Endothelial cell of hepatic sinusoid (primary cell): ENCODE data around the gene IGF2BP1.

ENCODE experiments used
- in situ Hi-C: cut with HindIII; loops from 2 replicates; pipeline ENCODE4 v1.10.0; 2017; ENCODE audit warnings: low sequenced_read_pairs

Gene IGF2BP1

GRCh38 chr17:48997103-48997826 lies at the start of gene IGF2BP1:
Gene IGF2BP1, plus strand, starts transcription at chr17:48997385. Its CDS starts 361 bp downstream, at chr17:48997746.
- in situ Hi-C loops = no loop called here

GRCh38 chr17:48951572-48951971 lies 45.6 kb upstream of the IGF2BP1 start:
- in situ Hi-C loops = no loop called here

- in situ Hi-C loops = no loop called here
Measured at GRCh38 chr17:48952904-48953303, 44.3 kb upstream of the IGF2BP1 start.

GRCh38 chr17:48954300-48954755 lies 42.9 kb upstream of the IGF2BP1 start:
- in situ Hi-C loops = no loop called here

DNA sequence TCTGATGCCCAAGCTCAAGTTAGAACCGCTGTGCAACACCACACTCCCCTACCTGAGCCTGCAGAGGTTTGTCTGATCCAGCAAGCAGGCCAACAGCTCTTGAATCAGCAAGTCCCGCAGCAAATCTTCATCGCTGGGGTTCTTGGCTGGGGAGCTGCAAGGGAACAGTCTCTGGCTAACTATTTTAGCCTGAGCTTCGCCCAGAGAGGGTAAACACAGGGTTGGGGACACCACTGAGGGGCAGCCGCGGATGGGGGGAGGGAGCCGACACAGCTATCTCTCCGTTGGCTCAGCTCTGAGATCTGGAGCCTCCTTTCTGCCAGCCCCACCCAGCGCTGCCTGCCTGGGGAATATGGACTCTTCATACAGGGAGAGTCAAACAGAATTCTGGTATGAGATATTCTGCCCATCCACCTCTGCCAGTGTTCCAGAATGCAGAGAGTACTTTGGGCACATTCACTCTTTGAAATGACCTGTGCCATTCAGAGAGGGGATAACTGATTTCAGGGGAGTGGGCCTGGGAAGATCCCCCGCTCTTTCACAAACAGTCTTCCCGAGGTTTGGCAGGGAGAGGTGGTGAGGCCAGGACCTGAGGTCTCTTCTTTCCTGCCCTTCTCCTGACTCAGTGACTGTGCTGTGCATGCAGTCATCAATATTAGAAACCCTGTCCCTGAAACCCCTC lies 36.2 kb upstream of the IGF2BP1 start:
- in situ Hi-C loops = loop anchor here (5.0 kb wide), 1 partner anchor 66 kb away; no protein-coding TSS in a partner anchor

DNA sequence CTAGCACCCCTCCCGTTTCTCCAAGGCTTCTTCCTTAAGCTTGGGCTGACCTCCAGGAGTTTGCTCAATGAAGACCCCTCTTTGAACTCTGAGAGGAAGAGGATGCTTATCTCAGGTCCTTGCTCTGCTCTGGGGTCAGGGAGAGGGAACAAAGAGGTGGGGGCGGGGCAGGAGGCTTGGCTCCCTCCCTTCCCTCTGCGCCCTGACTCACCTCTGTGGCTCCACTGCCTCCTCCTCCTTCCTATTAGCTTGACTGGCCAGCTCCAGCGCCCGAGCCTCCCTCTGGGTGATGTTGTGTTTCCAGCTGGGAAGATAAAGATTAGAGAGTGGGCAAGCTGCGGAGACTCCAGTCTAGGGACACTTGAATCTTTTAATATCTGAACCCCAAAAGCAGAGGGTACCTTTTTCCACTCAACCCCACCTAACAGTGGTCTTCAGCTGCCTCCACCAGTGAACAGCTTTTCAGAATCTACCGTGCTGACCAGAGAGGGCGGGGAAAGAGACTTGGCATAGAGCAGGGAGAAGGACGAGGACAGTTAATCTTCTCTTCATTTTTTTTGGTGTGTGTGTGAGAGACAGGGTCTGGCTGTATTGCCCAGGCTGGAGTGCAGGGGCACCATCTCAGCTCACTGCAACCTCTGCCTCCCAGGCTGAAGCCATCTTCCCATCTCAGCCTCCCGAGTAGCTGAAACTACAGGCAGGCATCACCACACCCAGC lies 35.5 kb upstream of the IGF2BP1 start:
- in situ Hi-C loops = loop anchor here (5.0 kb wide), 1 partner anchor 66 kb away; no protein-coding TSS in a partner anchor

- in situ Hi-C loops = no loop called here
Measured at GRCh38 chr17:48970224-48970623, 27.0 kb upstream of the IGF2BP1 start.

DNA sequence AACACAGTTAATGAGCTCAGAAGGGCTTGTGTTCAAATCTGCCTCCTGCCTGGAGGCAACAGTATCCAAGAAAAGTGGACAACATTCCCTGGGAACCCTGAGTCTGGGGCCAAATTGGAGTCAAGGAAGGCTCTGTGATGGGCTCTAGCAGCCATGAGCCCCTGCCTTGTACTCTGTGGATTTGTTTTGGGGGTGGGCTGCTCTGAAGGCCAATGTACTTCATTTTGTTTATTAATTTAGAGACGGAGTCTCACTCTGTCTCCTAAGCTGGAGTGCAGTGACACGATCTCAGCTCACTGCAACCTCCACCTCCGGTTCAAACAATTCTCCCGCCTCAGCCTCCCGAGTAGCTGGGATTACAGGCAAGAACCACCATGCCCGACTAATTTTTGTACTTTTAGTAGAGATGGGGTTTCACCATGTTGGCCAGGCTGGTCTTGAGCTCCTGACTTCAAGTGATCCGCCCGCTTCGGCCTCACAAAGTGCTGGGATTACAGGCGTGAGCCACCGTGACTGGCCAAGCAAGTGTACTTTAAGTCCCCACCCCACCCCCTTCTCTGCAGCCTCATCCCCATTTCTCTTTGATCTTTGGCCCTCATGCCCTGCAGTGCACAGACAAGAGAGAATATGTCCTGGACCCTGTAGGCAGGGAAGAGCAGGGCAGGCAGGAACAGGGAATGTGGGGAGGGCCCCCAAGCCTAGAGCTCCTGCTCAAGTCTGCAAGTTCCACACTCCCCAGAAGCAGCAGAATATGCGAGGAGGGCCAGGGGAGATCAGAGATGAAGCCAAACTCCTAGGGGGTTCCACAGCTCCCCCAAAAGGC lies 26.1 kb upstream of the IGF2BP1 start:
- in situ Hi-C loops = no loop called here

- in situ Hi-C loops = no loop called here
Measured at GRCh38 chr17:48972749-48973097, 24.5 kb upstream of the IGF2BP1 start.

DNA sequence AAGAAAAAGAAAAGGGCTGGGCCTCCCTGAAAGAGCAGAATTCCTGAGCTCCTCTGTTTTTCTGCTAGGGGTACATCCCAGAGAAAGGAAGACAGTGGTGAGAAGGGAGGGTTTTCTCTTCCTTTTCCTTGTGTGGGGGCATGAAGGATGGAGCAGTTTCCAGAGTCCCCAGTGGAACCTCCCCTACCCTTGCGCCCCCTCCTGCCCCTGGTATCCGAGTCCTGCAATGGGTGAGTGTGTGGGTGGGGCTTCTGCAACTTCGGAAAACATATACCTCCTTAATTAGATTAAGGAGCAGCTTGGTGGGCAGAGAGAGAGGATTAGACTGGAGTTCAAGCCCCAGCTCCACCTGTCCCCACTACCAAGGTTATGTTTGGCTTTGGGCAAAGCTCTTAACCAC lies 23.4 kb upstream of the IGF2BP1 start:
- in situ Hi-C loops = no loop called here

DNA sequence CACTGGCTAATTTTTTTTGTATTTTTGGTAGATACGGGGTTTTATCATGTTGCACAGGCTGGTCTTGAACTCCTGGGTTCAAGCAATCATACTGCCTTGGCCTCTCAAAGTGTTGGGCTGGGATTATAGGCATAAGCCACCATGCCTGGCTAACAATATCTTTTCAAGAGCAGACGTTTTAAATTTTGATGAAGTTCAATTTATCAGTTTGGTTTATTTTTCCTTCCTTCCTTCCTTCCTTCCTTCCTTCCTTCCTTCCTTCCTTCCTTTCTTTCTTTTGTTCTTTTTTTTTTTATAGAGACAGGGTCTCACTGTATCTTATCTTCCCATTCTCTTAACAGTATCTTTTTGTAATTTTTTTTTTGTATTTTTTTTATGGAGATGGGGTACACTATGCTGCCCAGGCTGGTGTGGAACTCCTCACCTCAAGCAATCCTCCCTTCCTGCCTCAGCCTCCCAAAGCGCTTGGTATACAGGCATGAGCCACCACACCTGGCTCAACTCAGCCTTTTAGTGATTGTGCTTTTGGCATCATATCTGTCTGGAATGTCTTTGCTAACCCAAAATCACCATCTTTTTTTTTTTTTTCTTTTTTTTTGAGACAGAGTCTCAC lies 15.2 kb upstream of the IGF2BP1 start:
- in situ Hi-C loops = no loop called here

DNA sequence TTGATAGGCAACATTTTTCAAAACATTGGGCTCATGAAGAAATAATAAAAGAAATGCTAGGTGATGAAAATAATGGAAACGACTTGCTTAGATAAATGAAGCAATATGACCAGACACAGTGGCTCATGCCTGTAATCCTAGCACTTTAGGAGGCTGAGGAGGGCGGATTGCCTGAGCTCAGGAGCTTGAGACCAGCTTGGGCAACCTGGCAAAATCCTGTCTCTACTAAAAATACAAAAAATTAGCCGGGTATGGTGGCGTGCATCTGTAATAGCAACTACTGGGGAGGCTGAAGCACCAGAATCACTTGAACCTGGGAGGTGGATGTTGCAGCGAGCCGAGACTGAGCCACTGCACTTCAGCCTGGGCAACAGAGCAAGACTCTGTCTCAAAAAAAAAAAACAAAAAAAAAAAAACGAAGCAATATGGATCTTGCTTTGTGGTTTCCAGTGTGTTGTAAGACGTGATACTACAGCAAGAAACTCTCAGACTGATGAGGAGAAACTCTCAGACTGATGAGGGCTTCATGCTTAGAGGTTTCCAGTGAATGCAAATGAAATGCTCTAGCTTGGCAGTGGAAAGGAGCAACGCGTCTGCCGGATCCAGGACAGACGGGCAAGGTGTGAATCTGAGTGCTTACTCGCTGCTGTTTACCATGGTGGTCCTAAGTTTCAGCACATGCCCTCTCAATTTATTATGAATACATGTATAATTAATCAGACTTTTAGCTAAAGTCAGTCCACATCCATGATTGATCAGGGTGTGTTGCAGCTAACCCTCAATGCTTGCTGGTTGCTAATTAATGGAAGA lies 11.5 kb upstream of the IGF2BP1 start:
- in situ Hi-C loops = no loop called here

DNA sequence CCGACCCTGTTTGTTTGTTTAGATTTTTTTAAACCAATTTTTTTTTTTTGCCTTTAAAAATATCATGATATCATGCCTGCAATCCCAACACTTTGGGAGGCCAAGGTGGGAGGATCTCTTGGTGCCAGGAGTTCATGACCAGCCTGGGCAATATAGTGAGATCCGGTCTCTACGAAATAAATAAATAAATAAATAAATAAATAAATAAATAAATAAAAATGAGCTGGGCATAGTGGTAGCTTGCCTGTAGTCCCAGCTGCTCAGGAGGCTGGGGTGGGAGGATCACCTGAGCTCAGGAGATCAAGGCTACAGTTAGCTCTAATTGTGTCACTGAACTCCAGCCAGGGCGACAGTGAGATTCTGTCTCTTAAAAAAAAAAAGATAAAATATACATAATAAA lies 8.1 kb upstream of the IGF2BP1 start:
- in situ Hi-C loops = no loop called here

GRCh38 chr17:48990882-48991357 lies 6.3 kb upstream of the IGF2BP1 start:
- in situ Hi-C loops = no loop called here

DNA sequence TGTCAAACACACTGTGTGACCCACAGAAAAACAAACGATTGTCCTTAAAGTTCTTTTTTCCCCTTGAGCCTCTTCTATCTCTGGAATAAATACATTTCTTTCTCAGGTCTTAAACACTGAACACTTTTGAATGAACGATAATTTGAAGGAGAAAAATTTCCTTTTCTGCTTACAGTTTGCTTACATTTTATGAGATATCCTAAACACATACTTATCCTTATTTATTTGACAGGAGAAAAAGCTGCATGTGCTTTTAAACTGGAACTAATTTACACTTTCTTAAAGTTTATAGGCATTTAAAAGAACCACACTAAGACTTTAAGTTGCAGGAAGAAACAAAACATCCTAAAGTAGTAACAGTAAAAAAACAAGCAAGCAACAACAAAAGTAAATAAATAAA lies 4.7 kb upstream of the IGF2BP1 start:
- in situ Hi-C loops = no loop called here

DNA sequence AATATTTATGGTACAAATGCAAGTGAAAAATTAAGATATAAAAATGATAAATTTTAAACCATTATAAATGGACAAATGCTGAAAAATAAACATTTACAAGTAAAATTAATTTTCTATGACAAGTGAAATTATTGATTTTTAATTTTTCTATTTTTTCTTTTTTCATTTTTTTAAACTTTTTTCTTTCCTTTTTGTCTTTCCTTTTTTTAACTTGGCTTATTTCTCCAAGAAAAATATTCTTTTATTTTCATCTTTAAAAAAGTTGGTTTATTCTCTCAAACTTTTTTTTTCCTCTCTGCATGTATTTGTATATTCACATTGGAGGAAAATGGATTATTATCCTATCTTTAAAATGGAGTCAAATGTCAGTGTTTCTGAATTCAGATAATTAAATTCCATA lies 3.9 kb upstream of the IGF2BP1 start:
- in situ Hi-C loops = no loop called here

DNA sequence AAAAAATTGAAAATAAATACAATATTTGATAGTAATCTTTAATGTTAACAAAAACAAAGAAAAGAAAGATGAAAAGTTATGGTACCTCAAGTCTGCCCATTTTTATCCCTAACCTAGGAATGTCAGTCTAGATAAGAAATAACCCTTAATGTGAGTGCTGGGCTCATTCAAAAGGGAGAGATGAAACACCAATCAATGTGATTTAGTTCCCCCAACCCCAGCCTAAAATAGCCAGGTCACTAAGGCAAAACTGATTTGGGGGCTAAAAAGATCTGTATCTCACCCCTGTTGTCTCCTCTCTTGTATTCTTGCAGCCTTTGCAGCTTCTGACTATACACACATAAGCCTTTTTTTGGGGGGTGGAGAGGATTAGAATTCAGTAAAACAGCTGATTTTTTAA lies 3.2 kb upstream of the IGF2BP1 start:
- in situ Hi-C loops = no loop called here

DNA sequence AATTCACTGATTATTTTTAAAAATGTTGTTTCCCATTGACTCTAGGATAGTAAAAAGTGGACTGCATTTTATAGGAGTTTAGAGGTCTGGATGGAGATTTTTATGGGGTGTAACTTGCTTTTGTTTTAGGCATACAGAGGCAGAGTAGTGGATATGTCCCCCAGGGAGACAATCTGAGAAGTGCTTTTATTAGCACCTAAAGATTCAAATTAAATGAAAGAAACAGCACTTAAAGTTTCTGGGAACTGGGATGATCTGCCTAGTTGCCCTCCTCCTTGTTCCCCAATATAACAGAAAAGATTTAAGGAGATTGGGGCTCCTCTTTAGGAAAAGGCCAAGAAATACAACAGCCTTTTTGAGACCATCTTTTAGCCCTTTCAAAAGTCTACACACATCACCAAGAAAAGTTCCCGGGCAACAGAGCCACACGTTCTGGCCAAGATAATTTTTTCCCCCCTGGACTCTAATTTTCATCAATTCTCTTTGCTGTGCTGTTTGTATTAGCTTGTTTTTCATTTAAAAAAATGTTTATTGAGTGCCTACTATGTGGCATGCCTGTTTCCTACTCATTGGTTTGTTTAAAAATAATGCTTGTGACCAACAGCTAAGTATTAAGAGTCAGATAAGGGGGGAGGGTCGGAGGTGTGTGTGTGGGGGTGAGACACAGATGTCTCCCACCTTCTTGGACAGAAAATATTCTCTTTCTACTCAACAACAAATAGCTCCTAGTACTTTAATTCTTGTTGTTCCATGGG lies 2.5 kb upstream of the IGF2BP1 start:
- in situ Hi-C loops = no loop called here
